Thymus (tissue), 11 donors: ENCODE results near the gene MEI4. TPM values are rescaled to one million over a fixed set of nuclear protein-coding genes. Genes with fewer than 3 reads are reported as not detected.
"Not testable (repeated sequence)": the region's sequence is repeated elsewhere in the genome, so short reads cannot be mapped to it uniquely, and the experiment has no call there.

Experiments used
- DNase-seq, 9 donors: peaks; one replicate each; pipeline ENCODE4 v3.0.0-alpha.2; 2013; ENCODE audit warnings: low spot score in 9 of 9, low read depth in 6 of 9, missing footprints in 1 of 9
- H3K27ac ChIP-seq, 2 donors: one replicate each; pipeline ENCODE4 v1.5.1; 2013; ENCODE audit warnings: control low read depth in 1 of 2, low read depth in 1 of 2, low read length in 1 of 2, mild to moderate bottlenecking in 1 of 2, moderate library complexity in 1 of 2
- H3K27me3 ChIP-seq, 2 donors: one replicate each; pipeline ENCODE4 v1.5.1; 2013; ENCODE audit warnings: low read length in 1 of 2; ENCODE audit not compliant: control insufficient read depth in 2 of 2, insufficient read depth in 1 of 2
- H3K36me3 ChIP-seq, 2 donors: one replicate each; pipeline ENCODE4 v1.5.1; 2013; ENCODE audit warnings: low read length in 1 of 2, mild to moderate bottlenecking in 1 of 2, moderate library complexity in 1 of 2; ENCODE audit not compliant: control insufficient read depth in 2 of 2, insufficient read depth in 2 of 2
- H3K4me1 ChIP-seq, 2 donors: one replicate each; pipeline ENCODE4 v1.5.1; 2013; ENCODE audit warnings: low read length in 2 of 2; ENCODE audit not compliant: control insufficient read depth in 2 of 2, insufficient read depth in 2 of 2
- H3K4me3 ChIP-seq, 2 donors: one replicate each; pipeline ENCODE4 v1.5.1; 2013; ENCODE audit warnings: low read length in 2 of 2, control low read depth in 1 of 2, mild to moderate bottlenecking in 1 of 2
- H3K9me3 ChIP-seq, 2 donors: one replicate each; pipeline ENCODE4 v1.5.1; 2013; ENCODE audit warnings: low read length in 1 of 2, mild to moderate bottlenecking in 1 of 2; ENCODE audit not compliant: control insufficient read depth in 2 of 2, insufficient read depth in 1 of 2
- WGBS: extraction: QIAGEN DNeasy Blood & Tissue Kit; methylation state at CpG from one replicate; pipeline ENCODE4 v1.1.7; 2013; 5-methylcytosine and 5-hydroxymethylcytosine counted together
- polyA plus RNA-seq: library from polyadenylated mRNA; stranded (reverse); fragments of 200-250 nt; gene quantifications from one replicate; pipeline ENCODE4 v1.2.3, GENCODE V29; 2013
- total RNA-seq: library from RNA; stranded (reverse); fragments of 120-200 nt; gene quantifications from one replicate; pipeline ENCODE4 v1.2.4, GENCODE V29; 2013
- donor health status: healthy.

MEI4 gene
- total and polyA plus RNA-seq, 2 donors: 0.05 TPM

- DNase-seq: no peak
- H3K36me3 ChIP-seq: no peaks in the 10 kb centered on the region
- 93% methylated on average over 4 of the region's 4 CpGs for WGBS
- H3K9me3 ChIP-seq: no peaks in the 10 kb centered on the region
- H3K27me3 ChIP-seq: no peaks in the 10 kb centered on the region
- no peak overlapping the region for H3K4me3 ChIP-seq
- H3K27ac ChIP-seq: no peak overlapping the region
- H3K4me1 ChIP-seq: no peaks in the 10 kb centered on the region
These were observed 13.5 kb downstream of the MEI4 start for GRCh38 chr6:77666340-77666739.

- no peaks in the 10 kb centered on the region for H3K9me3 ChIP-seq
- no peak for DNase-seq
- H3K4me1 ChIP-seq: no peaks in the 10 kb centered on the region
- no peak overlapping the region for H3K27ac ChIP-seq
- H3K36me3 ChIP-seq: no peaks in the 10 kb centered on the region
- H3K27me3 ChIP-seq: no peaks in the 10 kb centered on the region
- H3K4me3 ChIP-seq: no peak overlapping the region
- 75% methylated on average over 4 of the region's 4 CpGs for WGBS
These were observed 14.0 kb downstream of the MEI4 start for GRCh38 chr6:77666846-77667245.

- Histone ChIP-seq H3K9me3 (no peaks in the 10 kb centered on the region), H3K27ac (no peak overlapping the region), H3K4me3 (no peak overlapping the region), H3K36me3 (no peaks in the 10 kb centered on the region), H3K27me3 (no peaks in the 10 kb centered on the region), H3K4me1 (no peaks in the 10 kb centered on the region)
- no peak for DNase-seq
- WGBS: 95% methylated on average over 2 of the region's 2 CpGs
These were observed 17.1 kb downstream of the MEI4 start for GRCh38 chr6:77669913-77670312.

GRCh38 chr6:77674211-77674610 lies 21.4 kb downstream of the MEI4 start:
- Histone ChIP-seq H3K27me3 (no peaks in the 10 kb centered on the region), H3K4me1 (no peaks in the 10 kb centered on the region), H3K36me3 (no peaks in the 10 kb centered on the region), H3K4me3 (no peak overlapping the region), H3K27ac (no peak overlapping the region), H3K9me3 (no peaks in the 10 kb centered on the region)
- WGBS: 94% methylated on average over 2 of the region's 2 CpGs
- no peak for DNase-seq

DNA sequence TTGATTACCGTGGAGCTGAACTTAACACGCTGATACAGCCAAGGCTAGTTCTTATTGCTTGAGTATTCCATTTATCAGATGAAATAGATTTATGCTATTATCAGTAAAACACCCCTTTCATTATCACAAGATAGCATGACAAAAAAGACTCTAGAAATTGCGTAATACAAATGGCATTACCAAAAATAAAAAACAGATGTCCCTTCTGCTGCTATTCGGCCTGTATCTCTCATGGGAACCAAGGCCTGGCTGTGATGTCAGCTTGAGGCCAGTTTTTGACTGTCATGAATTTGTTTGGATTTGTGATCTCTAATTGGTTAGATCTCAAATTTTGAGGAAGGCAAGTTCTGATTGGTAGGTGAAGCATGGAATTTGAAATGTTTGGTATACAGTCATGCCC lies 25.2 kb downstream of the MEI4 start:
- Histone ChIP-seq H3K27me3 (no peaks in the 10 kb centered on the region), H3K4me3 (no peak overlapping the region), H3K36me3 (no peaks in the 10 kb centered on the region), H3K4me1 (no peaks in the 10 kb centered on the region), H3K27ac (no peak overlapping the region), H3K9me3 (no peaks in the 10 kb centered on the region)
- DNase-seq: no peak
- 84% methylated on average over 4 of the region's 4 CpGs for WGBS

DNA sequence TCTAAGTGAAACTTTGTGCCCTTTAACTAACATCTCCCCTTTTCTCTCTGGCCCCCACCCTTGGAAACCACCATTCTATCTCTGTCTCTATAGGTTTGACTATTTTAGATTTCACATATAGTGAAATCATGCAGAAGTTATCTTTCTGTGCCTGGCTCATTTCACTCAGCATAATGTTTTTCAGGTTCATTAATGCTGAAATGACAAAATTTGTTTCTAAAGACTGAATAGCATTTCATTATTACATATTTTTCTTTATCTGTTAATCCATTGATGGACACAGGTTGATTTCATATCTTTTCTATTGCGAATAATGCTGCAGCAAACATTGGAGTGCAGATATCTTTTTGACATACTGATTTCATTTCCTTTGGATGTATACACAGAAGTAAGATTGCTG lies 30.7 kb downstream of the MEI4 start:
- 95% methylated on average over 1 of the region's 1 CpG for WGBS

DNA sequence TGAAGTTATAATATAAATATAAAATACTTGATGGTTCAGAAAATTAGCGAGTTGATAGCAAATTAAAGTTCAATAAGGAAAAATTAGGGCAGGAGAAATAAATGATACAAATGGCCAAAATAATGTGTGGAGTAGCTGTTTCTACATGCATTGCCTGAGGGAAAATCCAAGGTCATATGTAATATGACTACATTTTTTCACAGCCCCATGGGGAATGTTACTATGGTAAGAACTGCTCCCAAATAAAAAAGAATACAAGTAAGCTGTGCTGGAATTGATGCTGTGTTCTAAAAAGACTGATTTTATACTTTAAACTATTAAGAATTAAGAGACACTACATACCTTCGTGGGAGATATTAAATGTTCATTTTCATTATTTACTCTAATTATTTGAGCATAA lies 34.1 kb downstream of the MEI4 start:
- no peak for DNase-seq
- WGBS: 87% methylated on average over 2 of the region's 2 CpGs
- no peak overlapping the region for H3K27ac ChIP-seq
- no peaks in the 10 kb centered on the region for H3K36me3 ChIP-seq
- H3K27me3 ChIP-seq: no peaks in the 10 kb centered on the region
- H3K4me3 ChIP-seq: no peak overlapping the region
- no peaks in the 10 kb centered on the region for H3K9me3 ChIP-seq
- H3K4me1 ChIP-seq: no peaks in the 10 kb centered on the region

More for the DNA sequence above, 30.7 kb downstream of the MEI4 start:
- Histone ChIP-seq H3K27ac (no peak overlapping the region), H3K4me1 (no peaks in the 10 kb centered on the region), H3K36me3 (no peaks in the 10 kb centered on the region), H3K27me3 (no peaks in the 10 kb centered on the region), H3K9me3 (no peaks in the 10 kb centered on the region), H3K4me3 (no peak overlapping the region)
- no peak for DNase-seq

DNA sequence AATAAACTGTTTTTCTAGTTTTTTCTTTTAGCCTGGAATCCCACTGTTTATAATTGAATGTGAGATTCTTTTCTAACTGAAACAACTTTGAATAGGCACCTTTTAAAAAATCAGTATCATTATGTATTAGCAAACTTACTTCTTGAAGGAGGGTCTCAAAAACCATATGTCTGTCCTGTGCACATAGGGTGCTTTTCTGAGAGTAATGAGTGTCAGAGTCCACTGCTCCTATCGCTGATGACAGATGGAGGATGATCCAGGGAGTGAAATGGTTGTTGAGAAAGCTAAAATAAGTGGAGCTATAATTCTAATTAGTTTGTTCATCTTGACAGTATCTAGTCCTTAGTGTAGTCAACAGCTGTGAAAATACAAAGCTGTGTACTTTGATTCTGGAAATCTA lies 35.8 kb downstream of the MEI4 start:
- H3K4me1 ChIP-seq: no peaks in the 10 kb centered on the region
- no peak overlapping the region for H3K4me3 ChIP-seq
- no peaks in the 10 kb centered on the region for H3K36me3 ChIP-seq
- H3K27me3 ChIP-seq: no peaks in the 10 kb centered on the region
- DNase-seq: no peak
- 86% methylated on average over 1 of the region's 1 CpG for WGBS
- H3K9me3 ChIP-seq: no peaks in the 10 kb centered on the region
- H3K27ac ChIP-seq: no peak overlapping the region

DNA sequence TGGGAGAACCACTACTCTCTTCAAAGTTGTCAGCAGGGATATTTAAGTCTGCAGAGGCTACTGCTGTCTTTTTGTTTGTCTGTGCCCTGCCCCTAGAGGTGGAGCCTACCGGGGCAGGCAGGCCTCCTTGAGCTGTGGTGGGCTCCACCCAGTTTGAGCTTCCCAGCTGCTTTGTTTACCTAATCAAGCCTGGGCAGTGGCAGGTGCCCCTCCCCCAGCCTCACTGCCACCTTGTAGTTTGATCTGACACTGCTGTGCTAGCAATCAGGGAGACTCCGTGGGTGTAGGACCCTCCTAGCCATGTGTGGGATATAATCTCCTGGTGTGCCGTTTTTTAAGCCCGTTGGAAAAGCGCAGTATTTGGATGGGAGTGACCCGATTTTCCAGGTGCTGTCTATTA lies 47.3 kb downstream of the MEI4 start:
- 96% methylated on average over 6 of the region's 6 CpGs for WGBS
- H3K4me3 ChIP-seq, H3K36me3 ChIP-seq, H3K27ac ChIP-seq, H3K27me3 ChIP-seq, DNase-seq, H3K4me1 ChIP-seq, H3K9me3 ChIP-seq: not testable (repeated sequence)

- no peak for DNase-seq
- H3K9me3 ChIP-seq: peaks cover 0 to 9% of the 10 kb centered on the region in 2 donors
- no peak overlapping the region for H3K27ac ChIP-seq
- 90% methylated on average over 2 of the region's 2 CpGs for WGBS
- H3K4me1 ChIP-seq: no peaks in the 10 kb centered on the region
- H3K36me3 ChIP-seq: no peaks in the 10 kb centered on the region
- H3K27me3 ChIP-seq: no peaks in the 10 kb centered on the region
- no peak overlapping the region for H3K4me3 ChIP-seq
These were observed 54.8 kb downstream of the MEI4 start for GRCh38 chr6:77707603-77708002.
